H1 (cell line): ENCODE data around the gene NKX2-1. TPM values are rescaled to one million over a fixed set of nuclear protein-coding genes. Genes with fewer than 3 reads are reported as not detected.
A peak's percentile ranks its signal among the peaks of the same experiment; 100 is the strongest.

Experiments used
- CTCF ChIA-PET: fragments of 300-600 bp; sonication (Branson Sonifier 250); formaldehyde crosslinking; loops from one replicate; lab custom pipeline; 2021; ENCODE audit not compliant: partially characterized antibody; lab: Charles Lee
- POLR2A ChIA-PET: fragments of 300-600 bp; sonication (Branson Sonifier 250); formaldehyde crosslinking; loops from one replicate; lab custom pipeline; 2021; ENCODE audit warnings: inconsistent platforms; ENCODE audit not compliant: partially characterized antibody; lab: Charles Lee
- DNase-seq, 2 experiments: peaks; one replicate each; pipeline versions ENCODE4 v3.0.0 to v3.0.0-alpha.2; 2010 to 2022; ENCODE audit warnings: low spot score in 2 of 2, low read depth in 1 of 2, mixed read lengths in 1 of 2
- FAIRE-seq: peaks from 2 replicates; lab custom pipeline; 2011; peaks lifted over from hg19 to GRCh38; lab: Jason Lieb, UNC
- H2AFZ ChIP-seq: 2 replicates; pipeline ENCODE4 v1.8.1; 2012; ENCODE audit warnings: low read length, inconsistent platforms
- H2AK5ac ChIP-seq: 2 replicates; pipeline ENCODE4 v1.6.1; 2013; ENCODE audit warnings: low read depth, low read length
- H2BK120ac ChIP-seq: replicated peaks from 2 replicates; pipeline ENCODE3; 2013; ENCODE audit warnings: low read depth, low read length, inconsistent platforms
- H2BK12ac ChIP-seq: 2 replicates; pipeline ENCODE4 v1.6.1; 2013; ENCODE audit warnings: low read depth, low read length
- H2BK15ac ChIP-seq: 2 replicates; pipeline ENCODE4 v1.6.1; 2013; ENCODE audit warnings: low read length
- H2BK20ac ChIP-seq: 2 replicates; pipeline ENCODE4 v1.6.1; 2013; ENCODE audit warnings: low read length
- H2BK5ac ChIP-seq: 2 replicates; pipeline ENCODE4 v1.6.1; 2013; ENCODE audit warnings: low read depth, low read length
- H3K14ac ChIP-seq: 2 replicates; pipeline ENCODE4 v1.6.1; 2013; ENCODE audit warnings: inconsistent platforms; ENCODE audit not compliant: insufficient read length
- H3K18ac ChIP-seq: 2 replicates; pipeline ENCODE4 v1.6.1; 2013; ENCODE audit warnings: low read length; ENCODE audit errors: extremely low read depth
- H3K23ac ChIP-seq: 2 replicates; pipeline ENCODE4 v1.6.1; 2013; ENCODE audit warnings: inconsistent platforms; ENCODE audit not compliant: insufficient read length
- H3K23me2 ChIP-seq: 2 replicates; pipeline ENCODE4 v1.6.1; 2013; ENCODE audit warnings: low read depth, low read length
- H3K27ac ChIP-seq: 2 replicates; pipeline ENCODE4 v1.6.1; 2011; ENCODE audit warnings: low read depth, low read length, inconsistent platforms
- H3K27me3 ChIP-seq, 4 experiments: replicated peaks in 1 of 4; 1 replicate in 1 of 4; 2 replicates in 3 of 4; pipeline versions ENCODE4 v1.6.1 to v1.8.1; 2011 to 2013; ENCODE audit warnings: low read length in 3 of 4, mild to moderate bottlenecking in 3 of 4, inconsistent platforms in 2 of 4, mixed read lengths in 2 of 4, moderate library complexity in 1 of 4; ENCODE audit not compliant: control insufficient read depth in 3 of 4, insufficient read depth in 3 of 4; ENCODE audit errors: extremely low read depth in 1 of 4
- H3K36me3 ChIP-seq, 4 experiments: 2 replicates each; pipeline versions ENCODE4 v1.6.1 to v1.8.1; 2011 to 2013; ENCODE audit warnings: mild to moderate bottlenecking in 4 of 4, low read length in 3 of 4, moderate library complexity in 2 of 4, control low read depth in 1 of 4, inconsistent platforms in 1 of 4; ENCODE audit not compliant: insufficient read depth in 4 of 4, control insufficient read depth in 2 of 4
- H3K4ac ChIP-seq: replicated peaks from 2 replicates; pipeline ENCODE3; 2013; ENCODE audit warnings: low read length, low read depth, mixed read lengths, inconsistent platforms; ENCODE audit not compliant: insufficient read length
- H3K4me1 ChIP-seq, 4 experiments: replicated peaks in 1 of 4; 1 replicate in 1 of 4; 2 replicates in 3 of 4; pipeline versions ENCODE4 v1.6.1 to v1.8.1; 2011 to 2013; ENCODE audit warnings: low read length in 3 of 4, inconsistent platforms in 2 of 4, mixed read lengths in 1 of 4; ENCODE audit not compliant: insufficient read depth in 4 of 4, control insufficient read depth in 3 of 4
- H3K4me2 ChIP-seq, 2 experiments: 2 replicates each; pipeline versions ENCODE4 v1.6.1 to v1.8.1; 2011 to 2013; ENCODE audit warnings: low read depth in 2 of 2, low read length in 2 of 2, control low read depth in 1 of 2, inconsistent platforms in 1 of 2, mild to moderate bottlenecking in 1 of 2; ENCODE audit not compliant: insufficient read depth in 1 of 2
- H3K4me3 ChIP-seq, 4 experiments: fragments of 200-600, 300-600 bp in 1 of 4; sonication (generic), shearing (Covaris generic), sonication (Bioruptor Twin) in 1 of 4; 2 replicates each; pipeline versions ENCODE4 v1.5.1 to v1.8.1; 2011 to 2016; ENCODE audit warnings: low read length in 4 of 4, low read depth in 3 of 4, control low read depth in 2 of 4, inconsistent platforms in 2 of 4, mild to moderate bottlenecking in 2 of 4, mixed read lengths in 1 of 4, moderate library complexity in 1 of 4; ENCODE audit not compliant: insufficient read depth in 2 of 4; ENCODE audit errors: extremely low read depth in 1 of 4
- H3K56ac ChIP-seq: replicated peaks from 2 replicates; pipeline ENCODE3; 2013; ENCODE audit warnings: low read depth, mild to moderate bottlenecking, mixed read lengths, low read length, inconsistent platforms; ENCODE audit not compliant: insufficient read length
- H3K79me1 ChIP-seq: 2 replicates; pipeline ENCODE4 v1.6.1; 2013; ENCODE audit warnings: low read depth, low read length, control low read depth
- H3K79me2 ChIP-seq, 2 experiments: 2 replicates each; pipeline versions ENCODE4 v1.6.1 to v1.8.1; 2012 to 2013; ENCODE audit warnings: low read length in 2 of 2, mild to moderate bottlenecking in 2 of 2, inconsistent platforms in 1 of 2; ENCODE audit not compliant: insufficient read depth in 2 of 2, control insufficient read depth in 1 of 2
- H3K9ac ChIP-seq, 4 experiments: replicated peaks in 1 of 4; 1 replicate in 1 of 4; 2 replicates in 3 of 4; pipeline versions ENCODE4 v1.6.1 to v1.8.1; 2011 to 2013; ENCODE audit warnings: low read depth in 3 of 4, low read length in 3 of 4, control low read depth in 2 of 4, mild to moderate bottlenecking in 2 of 4, moderate library complexity in 2 of 4, inconsistent platforms in 1 of 4; ENCODE audit errors: extremely low read depth in 1 of 4
- H3K9me3 ChIP-seq, 2 experiments: 2 replicates each; pipeline versions ENCODE4 v1.6.1 to v1.8.1; 2012 to 2013; ENCODE audit warnings: mild to moderate bottlenecking in 2 of 2, moderate library complexity in 2 of 2, control low read depth in 1 of 2, inconsistent platforms in 1 of 2, low read depth in 1 of 2, low read length in 1 of 2, mixed read lengths in 1 of 2; ENCODE audit not compliant: insufficient read depth in 2 of 2
- H4K20me1 ChIP-seq, 2 experiments: replicated peaks in 1 of 2; 2 replicates each; pipeline versions ENCODE3 to v1.8.1; 2011 to 2013; ENCODE audit warnings: inconsistent platforms in 2 of 2, low read length in 2 of 2, mild to moderate bottlenecking in 1 of 2; ENCODE audit not compliant: insufficient read depth in 2 of 2, control insufficient read depth in 1 of 2
- H4K5ac ChIP-seq: 2 replicates; pipeline ENCODE4 v1.6.1; 2013; ENCODE audit warnings: low read length, low read depth, mixed read lengths, inconsistent platforms; ENCODE audit not compliant: insufficient read length
- H4K8ac ChIP-seq: 2 replicates; pipeline ENCODE4 v1.8.0; 2013; ENCODE audit warnings: mild to moderate bottlenecking, moderate library complexity, low read length, inconsistent platforms; ENCODE audit not compliant: insufficient read depth; ENCODE audit errors: extremely low read depth
- H4K91ac ChIP-seq: replicated peaks from 2 replicates; pipeline ENCODE3; 2013; ENCODE audit warnings: low read length, mixed read lengths, inconsistent platforms; ENCODE audit not compliant: insufficient read length
- HDAC2 ChIP-seq, 2 experiments: fragments of 300-600 bp in 1 of 2; sonication (generic) in 1 of 2; IDR thresholded peaks; 2 replicates each; pipeline ENCODE4 v1.6.1; 2011 to 2012; ENCODE audit warnings: low read depth in 2 of 2, low read length in 2 of 2, mild to moderate bottlenecking in 2 of 2, moderate library complexity in 2 of 2, borderline replicate concordance in 1 of 2, inconsistent platforms in 1 of 2
- JUND ChIP-seq: IDR thresholded peaks from 2 replicates; pipeline ENCODE4 v1.6.1; 2011; ENCODE audit warnings: mild to moderate bottlenecking, improper control_type of control experiment, low read length
- RAD21 ChIP-seq, 2 experiments: IDR thresholded peaks in 1 of 2; conservative IDR thresholded peaks in 1 of 2; 2 replicates each; pipeline ENCODE4 v1.6.1; 2011; ENCODE audit warnings: low read depth in 2 of 2, low read length in 2 of 2, improper control_type of control experiment in 1 of 2, inconsistent platforms in 1 of 2, mild to moderate bottlenecking in 1 of 2, moderate library complexity in 1 of 2
- SAP30 ChIP-seq: fragments of 300-600 bp; sonication (generic); IDR thresholded peaks from 2 replicates; pipeline ENCODE4 v1.7.1; 2012; ENCODE audit warnings: low read length, moderate library complexity, mild to moderate bottlenecking, inconsistent platforms; ENCODE audit not compliant: insufficient read depth, insufficient replicate concordance
- SRF ChIP-seq: IDR thresholded peaks from 2 replicates; pipeline ENCODE4 v1.6.1; 2011; ENCODE audit warnings: mild to moderate bottlenecking, low read depth, low read length, moderate library complexity
- WGBS, 2 experiments: shearing (Covaris generic) in 1 of 2; methylation state at CpG; one replicate each; pipeline versions ENCODE4 v1.1.6 to v1.1.7; 2013 to 2015; ENCODE audit warnings: low lambda C conversion rate in 2 of 2, mixed read lengths in 2 of 2, inconsistent platforms in 1 of 2, low coverage in 1 of 2, missing lambda C conversion rate in 1 of 2; ENCODE audit not compliant: insufficient replicate concordance in 2 of 2, insufficient coverage in 1 of 2, insufficient read length in 1 of 2; ENCODE audit errors: extremely low coverage in 1 of 2, missing lambda C conversion rate in 1 of 2; 5-methylcytosine and 5-hydroxymethylcytosine counted together
- polyA plus RNA-seq, 7 experiments: library from polyadenylated mRNA; depleted of rRNA in 3 of 7; stranded (reverse) in 5 of 7; unstranded in 2 of 7; fragments of >200 nt in 5 of 7; fragments of 200-250 nt in 2 of 7; gene quantifications; 1 replicate in 5 of 7; 2 replicates in 1 of 7; 4 replicates in 1 of 7; pipeline versions ENCODE4 v1.2.1 to v1.2.3, GENCODE V29; 2011 to 2013; ENCODE audit warnings: missing spikeins in 2 of 7, mixed read lengths in 2 of 7
- total RNA-seq: library from RNA; stranded (reverse); fragmentation: NEBNext Ultra II Directional; extraction: Animal tissue kit (Norgen Biotek cat#: 25700); gene quantifications from 2 replicates; pipeline ENCODE4 v1.2.1, GENCODE V29; 2021
- TF ChIP-seq, protein P1 (sequence below), 3 experiments: IDR thresholded peaks; 1 replicate in 2 of 3; 2 replicates in 1 of 3; pipeline versions ENCODE4 v1.5.1 to v1.6.1; 2011; ENCODE audit warnings: low read length in 3 of 3, mild to moderate bottlenecking in 3 of 3, inconsistent platforms in 2 of 3, low read depth in 1 of 3, moderate library complexity in 1 of 3; ENCODE audit not compliant: insufficient read depth in 1 of 3; ENCODE audit errors: control extremely low read depth in 1 of 3
- TF ChIP-seq, protein P2 (sequence below): IDR thresholded peaks from 2 replicates; pipeline ENCODE4 v1.6.1; 2012; ENCODE audit warnings: inconsistent platforms

The NKX2-1 gene
- total and polyA plus RNA-seq, 2 of the 8 experiments (the other 6 are each of a cell fraction or from before 2014, with no cell fraction given): not detected

DNA sequence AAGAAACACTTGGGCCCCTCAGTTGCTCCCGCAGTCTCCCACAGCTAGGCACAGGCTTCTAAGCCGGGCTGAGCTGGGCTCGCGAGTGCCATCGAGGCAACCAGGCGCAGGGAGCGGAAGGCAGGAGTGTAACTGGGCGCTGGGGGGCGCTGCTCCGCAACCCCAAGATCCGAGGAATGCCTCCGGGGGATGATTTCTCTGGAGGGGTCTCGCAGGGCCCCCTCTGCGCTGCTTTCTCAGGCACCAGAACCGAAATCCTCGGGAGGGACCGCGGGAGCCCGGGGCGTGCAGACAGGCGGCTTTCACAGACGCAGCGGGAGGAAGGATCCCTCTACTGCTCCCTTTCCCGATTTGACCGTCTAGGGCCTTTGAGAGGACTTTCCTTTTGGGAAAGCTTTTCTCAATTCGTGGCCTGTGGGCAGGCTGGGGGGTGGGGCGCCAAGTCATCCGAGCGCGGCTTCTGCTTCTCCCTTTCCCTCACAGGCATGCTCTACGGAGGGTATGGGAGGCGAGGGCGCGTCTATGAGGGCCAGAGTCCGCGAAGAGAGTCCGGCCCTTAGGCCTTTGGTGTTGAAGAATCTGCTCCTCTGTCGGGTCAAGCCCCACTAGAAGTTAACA lies 4.3 kb upstream of the NKX2-1 start:
- CTCF ChIA-PET: interaction anchor here (0.7 to 11.9 kb wide), 67 partner anchors 9 to 1067 kb away, joined by 3 to 395 read pairs (median 5); partner anchors contain the start of genes NKX2-8 and PAX9
- no peak overlapping the region for H4K8ac ChIP-seq
- H2BK12ac ChIP-seq: no peak overlapping the region
- no peak overlapping the region for H4K91ac ChIP-seq
- H3K18ac ChIP-seq: no peak overlapping the region
- H3K79me1 ChIP-seq: no peaks in the 10 kb centered on the region
- H3K4me3 ChIP-seq: peak overlapping the region in 1 of 4 experiments; percentile 52; a peak in 2 of 8 replicates
- no peak overlapping the region for H2BK120ac ChIP-seq
- no peak overlapping the region for H2BK5ac ChIP-seq
- no peak overlapping the region for H3K9ac ChIP-seq
- H3K23me2 ChIP-seq: peaks cover 10% of the 10 kb centered on the region; the same call in 1 of the 2 replicates
- H3K27me3 ChIP-seq: peaks cover 72 to 99% (median 94%) of the 10 kb centered on the region in 4 experiments
- no peak overlapping the region for H3K27ac ChIP-seq
- no peak overlapping the region for H3K56ac ChIP-seq
- peaks cover 0 to 13% (median 11%) of the 10 kb centered on the region in 4 experiments; a peak in 6 of 7 replicates for H3K4me1 ChIP-seq
- H3K23ac ChIP-seq: no peak overlapping the region
- no peak overlapping the region for H2AK5ac ChIP-seq
- no peaks in the 10 kb centered on the region for H3K79me2 ChIP-seq
- no peak overlapping the region for H2BK15ac ChIP-seq
- DNase-seq (peak in 1 of 2 experiments; percentile 84), FAIRE-seq (no peak)
- WGBS, 2 experiments: 11% methylated on average over 38 of the region's 38 CpGs; no CpG with 5 or more reads in 1 of the 2 experiments
- H2BK20ac ChIP-seq: no peak overlapping the region
- H3K14ac ChIP-seq: no peak overlapping the region
- H3K36me3 ChIP-seq: peaks cover 0 to 5% (median 0%) of the 10 kb centered on the region in 4 experiments; a peak in 1 of 8 replicates
- no peak overlapping the region for H2AFZ ChIP-seq
- no peak overlapping the region for H4K5ac ChIP-seq
- POLR2A ChIA-PET: interaction anchor here (0.5 to 1.7 kb wide), 4 partner anchors 32 to 137 kb away, joined by 3 to 5 read pairs (median 4); no protein-coding TSS in a partner anchor
- H3K4ac ChIP-seq: no peak overlapping the region
- H3K4me2 ChIP-seq: peak overlapping the region; percentile 66 to 67; a peak in 3 of 4 replicates
- H3K9me3 ChIP-seq: no peaks in the 10 kb centered on the region
- H4K20me1 ChIP-seq: peaks cover 25 to 27% of the 10 kb centered on the region in 2 experiments
- TF ChIP-seq, protein P1, sequence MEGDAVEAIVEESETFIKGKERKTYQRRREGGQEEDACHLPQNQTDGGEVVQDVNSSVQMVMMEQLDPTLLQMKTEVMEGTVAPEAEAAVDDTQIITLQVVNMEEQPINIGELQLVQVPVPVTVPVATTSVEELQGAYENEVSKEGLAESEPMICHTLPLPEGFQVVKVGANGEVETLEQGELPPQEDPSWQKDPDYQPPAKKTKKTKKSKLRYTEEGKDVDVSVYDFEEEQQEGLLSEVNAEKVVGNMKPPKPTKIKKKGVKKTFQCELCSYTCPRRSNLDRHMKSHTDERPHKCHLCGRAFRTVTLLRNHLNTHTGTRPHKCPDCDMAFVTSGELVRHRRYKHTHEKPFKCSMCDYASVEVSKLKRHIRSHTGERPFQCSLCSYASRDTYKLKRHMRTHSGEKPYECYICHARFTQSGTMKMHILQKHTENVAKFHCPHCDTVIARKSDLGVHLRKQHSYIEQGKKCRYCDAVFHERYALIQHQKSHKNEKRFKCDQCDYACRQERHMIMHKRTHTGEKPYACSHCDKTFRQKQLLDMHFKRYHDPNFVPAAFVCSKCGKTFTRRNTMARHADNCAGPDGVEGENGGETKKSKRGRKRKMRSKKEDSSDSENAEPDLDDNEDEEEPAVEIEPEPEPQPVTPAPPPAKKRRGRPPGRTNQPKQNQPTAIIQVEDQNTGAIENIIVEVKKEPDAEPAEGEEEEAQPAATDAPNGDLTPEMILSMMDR (IDR thresholded peaks at IDR 0.05; ENCODE audit: control extremely low read depth in 1 of 3, insufficient read depth in 1 of 3, low read depth in 1 of 3, low read length in 3 of 3): peak in 2 of 3 experiments; percentile 75 to 84; a peak in 3 of 4 replicates
- TF ChIP-seq JUND (no peak), HDAC2 (IDR thresholded peaks at IDR 0.05; ENCODE audit: borderline replicate concordance in 1 of 2, low read depth in 2 of 2, low read length in 2 of 2) (no peak), SAP30 (no peak), RAD21 (IDR thresholded peaks at IDR 0.05 in 1 of 2, conservative IDR thresholded peaks at IDR 0.05 in 1 of 2; ENCODE audit: low read depth in 2 of 2, low read length in 2 of 2) (peak; percentile 35 to 47; a peak in 3 of 4 replicates), SRF (no peak)
- TF ChIP-seq, protein P2, sequence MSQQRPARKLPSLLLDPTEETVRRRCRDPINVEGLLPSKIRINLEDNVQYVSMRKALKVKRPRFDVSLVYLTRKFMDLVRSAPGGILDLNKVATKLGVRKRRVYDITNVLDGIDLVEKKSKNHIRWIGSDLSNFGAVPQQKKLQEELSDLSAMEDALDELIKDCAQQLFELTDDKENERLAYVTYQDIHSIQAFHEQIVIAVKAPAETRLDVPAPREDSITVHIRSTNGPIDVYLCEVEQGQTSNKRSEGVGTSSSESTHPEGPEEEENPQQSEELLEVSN: no peak
